GM18858 (cell line): ENCODE results near the gene KPNA4.

Experiments
- ATAC-seq: cut with Tn5 transposase; IDR thresholded peaks from one replicate; pipeline ENCODE4 v1.9.1; 2021; ENCODE audit not compliant: unreplicated experiment

KPNA4 gene

DNA sequence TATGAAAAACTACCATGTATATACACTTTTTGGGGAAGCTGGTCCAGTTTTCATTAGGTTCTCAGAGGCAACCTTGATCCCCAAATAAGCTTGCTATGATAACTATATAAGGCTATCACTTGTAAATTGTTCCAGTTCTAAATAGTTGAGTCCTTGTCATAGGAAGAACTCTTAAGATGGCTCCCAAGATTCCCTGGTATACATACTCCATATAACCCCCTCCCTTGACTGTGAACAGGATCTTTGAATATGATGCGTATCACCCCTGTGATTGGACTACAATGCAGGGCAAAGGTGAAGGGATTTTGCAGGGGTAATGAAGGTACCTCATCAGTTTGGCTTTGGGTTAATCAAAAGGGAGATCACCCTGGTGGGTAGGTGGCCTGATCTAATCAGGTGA lies 67.2 kb downstream of the KPNA4 start:
- ATAC-seq, result no peak

DNA sequence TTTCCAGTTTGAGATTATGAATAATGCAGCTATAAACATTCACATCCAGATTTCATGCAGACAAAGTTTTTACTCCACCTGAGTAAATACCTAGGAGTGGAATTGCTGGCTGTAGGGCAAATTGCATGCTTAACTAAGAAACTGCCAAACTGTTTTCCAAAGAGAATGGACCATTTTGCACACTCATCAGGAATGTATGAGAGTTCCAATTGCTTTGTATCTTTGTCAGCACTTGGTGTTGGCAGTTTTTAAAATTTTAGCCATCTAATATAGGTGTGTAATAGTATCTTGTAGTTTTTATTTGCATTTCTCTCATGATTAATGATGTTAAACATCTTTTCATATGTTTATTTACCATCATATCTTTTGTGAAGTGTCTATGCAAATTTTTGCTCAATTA lies 75.2 kb downstream of the KPNA4 start:
- ATAC-seq, result no peak

DNA sequence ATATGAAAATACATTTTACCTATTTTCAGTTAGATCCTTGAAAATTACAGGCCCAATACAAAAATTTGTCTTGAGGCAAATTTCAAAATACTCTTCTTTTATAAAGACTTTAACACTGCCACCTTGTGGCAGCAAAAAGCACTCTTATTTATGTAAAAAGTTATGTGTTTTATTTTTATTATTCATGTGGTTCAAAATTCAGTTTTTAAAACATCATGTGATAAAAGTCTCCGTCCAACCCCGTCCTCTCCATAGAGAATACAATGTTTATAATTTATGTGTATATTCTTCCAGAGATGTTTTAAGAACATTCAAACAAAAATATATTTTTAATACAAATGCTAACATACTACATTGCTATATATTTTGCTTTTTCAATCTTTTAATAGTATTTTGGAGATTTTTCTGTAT lies 78.9 kb downstream of the KPNA4 start:
- ATAC-seq, result no peak

DNA sequence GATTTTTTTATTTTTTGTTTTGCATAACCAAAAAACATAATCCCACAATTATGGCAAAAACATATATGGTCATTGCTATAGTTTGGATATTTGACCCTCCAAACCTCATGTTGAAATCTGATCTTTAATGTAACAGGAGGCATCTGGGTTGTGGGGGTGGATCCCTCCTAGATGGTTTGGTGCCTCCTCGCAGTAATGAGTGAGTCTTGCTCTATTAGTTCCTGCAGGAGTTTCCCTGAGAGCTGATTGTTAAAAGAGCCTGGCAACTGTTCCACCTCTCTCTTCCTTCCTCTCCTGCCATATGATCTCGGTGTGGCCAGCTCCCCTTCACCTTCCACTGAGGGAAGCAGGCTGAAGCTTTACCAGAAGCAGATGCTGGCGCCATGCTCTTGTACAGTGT lies 82.6 kb downstream of the KPNA4 start:
- no peak for ATAC-seq

DNA sequence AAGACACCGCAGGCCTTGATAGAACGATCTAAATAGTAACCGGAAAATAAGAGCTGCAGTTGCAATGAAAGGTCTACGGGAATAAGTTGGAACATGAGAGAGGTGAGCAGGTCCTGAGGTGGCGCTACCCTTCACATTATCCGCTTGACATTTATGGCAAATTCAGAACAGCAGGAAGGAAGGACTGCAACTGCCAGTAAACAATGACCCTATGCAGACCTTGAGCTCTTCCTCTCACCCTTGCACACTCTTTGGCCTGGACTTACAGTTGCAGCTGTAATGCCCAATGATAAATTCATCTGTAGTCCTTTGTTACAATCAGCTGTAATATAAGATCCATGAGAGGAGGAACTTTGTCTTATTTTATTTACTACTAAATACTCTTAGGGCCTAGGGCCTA lies 83.5 kb downstream of the KPNA4 start:
- no peak for ATAC-seq

DNA sequence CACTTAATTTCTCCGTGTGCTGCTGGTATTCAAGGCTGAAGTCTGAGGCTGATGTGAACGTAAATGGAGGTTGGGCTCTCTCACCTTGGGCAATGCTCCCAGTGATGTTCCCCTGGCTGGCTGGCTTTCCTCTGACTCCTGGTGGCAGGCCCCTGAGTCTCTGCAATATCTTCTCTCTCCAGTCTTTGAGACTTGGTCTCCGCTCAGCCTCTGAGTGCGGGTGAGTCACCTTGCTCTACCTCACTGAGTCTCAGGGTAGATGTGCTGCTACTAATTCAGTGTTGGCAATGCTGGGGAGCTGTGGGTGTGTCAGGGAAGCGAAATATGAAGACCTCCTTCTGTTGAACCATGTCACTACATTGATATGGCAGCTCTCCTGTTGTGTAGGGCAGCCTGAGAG lies 84.4 kb downstream of the KPNA4 start:
- ATAC-seq, result no peak

DNA sequence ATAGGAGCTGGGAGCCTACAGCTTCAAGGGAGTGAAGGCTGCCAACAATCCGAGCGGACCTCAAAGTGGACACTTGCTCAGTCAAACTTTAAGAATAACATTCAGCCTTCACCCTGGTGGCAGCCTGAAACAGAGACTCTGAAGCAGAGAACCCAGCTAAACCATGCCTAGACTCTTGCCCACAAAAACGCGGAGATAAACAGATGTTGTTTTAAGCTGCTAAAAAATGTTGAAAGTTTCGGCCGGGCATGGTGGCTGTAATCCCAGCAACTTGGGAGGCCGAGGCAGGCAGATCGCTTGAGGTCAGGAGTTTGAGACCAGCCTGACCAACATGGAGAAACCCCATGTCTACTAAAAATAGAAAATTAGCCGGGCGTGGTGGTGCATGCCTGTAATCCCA lies 86.0 kb downstream of the KPNA4 start:
- no peak for ATAC-seq

DNA sequence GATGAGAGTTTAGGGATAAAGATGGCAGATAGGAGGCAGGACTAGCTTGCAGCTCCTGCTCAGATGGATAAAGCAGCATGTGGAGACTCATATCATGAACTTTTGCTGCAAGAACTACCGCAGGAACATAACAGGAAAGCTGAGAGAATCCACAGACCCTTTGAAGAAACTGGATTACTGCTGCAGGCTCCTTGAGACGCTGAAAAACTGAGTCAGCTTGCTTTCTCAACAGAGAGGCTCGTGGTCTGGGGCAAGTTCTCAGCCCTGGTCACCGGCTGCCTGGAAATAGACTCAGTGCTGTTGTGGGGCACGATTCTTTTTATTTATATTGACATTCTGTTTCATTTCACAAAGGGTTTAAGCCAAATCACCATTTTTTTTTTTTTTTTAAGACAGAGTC lies 87.0 kb downstream of the KPNA4 start:
- ATAC-seq, result no peak

DNA sequence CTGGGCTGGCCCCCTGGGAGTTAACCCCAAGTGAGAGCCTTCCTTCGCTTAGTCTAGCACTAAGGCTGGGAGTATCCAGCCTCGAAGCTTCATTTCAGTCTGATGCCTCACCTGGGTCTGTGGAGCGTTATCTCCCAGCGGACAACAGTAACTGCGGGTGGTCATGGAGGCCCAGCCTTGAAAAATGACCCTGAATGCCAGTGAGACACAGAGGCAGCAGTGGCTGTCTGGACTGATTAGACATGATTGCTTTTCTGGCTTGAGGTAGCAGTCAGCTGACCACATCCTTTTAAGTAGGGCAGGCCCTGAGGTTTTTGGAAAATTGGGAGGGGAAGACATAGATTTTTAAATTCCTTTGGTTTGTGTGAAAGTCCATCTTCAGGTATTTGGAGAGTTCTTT lies 87.6 kb downstream of the KPNA4 start:
- ATAC-seq, result no peak

DNA sequence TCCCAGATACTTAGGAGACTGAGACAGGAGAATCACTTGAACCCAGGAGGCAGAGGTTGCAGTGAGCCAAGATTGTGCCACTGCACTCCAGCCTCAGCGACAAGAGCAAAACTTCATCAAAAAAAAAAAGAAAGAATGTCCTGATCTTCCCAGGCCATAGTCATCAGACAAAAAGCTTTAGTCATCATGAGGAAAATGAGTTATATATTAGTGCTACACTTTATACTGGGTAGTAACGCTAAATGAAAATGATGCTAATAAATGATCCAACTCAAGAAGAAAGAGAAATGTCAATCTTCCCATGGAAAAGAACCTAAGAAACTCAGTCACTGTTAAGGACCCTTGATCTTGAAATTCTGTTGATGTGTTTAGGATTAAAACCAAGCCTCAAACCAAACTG lies 89.5 kb downstream of the KPNA4 start:
- ATAC-seq, result no peak

DNA sequence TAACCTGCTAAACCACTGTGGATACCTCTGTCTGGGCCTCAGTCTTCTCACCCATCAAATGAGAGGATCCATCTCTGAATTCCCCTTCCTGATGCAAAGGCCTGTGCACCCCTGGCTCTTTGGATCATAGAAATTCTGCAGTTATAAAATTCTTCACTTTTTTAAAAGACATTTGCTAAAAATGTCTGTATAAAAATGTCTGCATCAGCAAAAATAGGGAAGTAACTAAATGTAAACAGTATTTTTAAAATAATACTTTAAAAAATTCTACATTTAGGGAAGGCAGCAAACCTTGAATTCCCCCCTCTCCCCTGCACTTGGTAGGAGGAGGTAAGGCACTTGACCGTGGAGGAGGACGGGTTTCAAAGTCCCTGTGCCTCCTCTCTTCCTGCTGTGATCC lies 90.2 kb downstream of the KPNA4 start:
- no peak for ATAC-seq

DNA sequence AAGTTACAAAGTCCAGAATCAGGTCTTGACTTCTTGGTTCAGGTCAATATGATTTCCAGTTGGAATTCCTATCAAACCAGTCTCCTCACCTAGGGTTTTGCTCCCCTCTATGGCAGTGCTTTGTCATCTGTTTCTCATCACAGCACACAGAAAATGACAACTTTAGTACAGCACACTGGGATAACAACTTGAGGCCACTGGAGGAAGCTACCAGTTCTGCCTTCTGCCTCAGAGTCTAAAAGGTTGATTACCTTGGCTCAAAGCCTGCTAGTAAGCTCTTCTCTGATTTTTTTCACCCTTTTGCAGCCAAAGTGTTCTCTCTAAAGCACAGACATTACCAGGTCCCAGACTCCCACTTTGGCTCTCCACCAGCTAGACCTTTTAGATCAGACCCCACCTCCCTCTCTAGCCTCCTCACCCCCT lies 90.9 kb downstream of the KPNA4 start:
- no peak for ATAC-seq

DNA sequence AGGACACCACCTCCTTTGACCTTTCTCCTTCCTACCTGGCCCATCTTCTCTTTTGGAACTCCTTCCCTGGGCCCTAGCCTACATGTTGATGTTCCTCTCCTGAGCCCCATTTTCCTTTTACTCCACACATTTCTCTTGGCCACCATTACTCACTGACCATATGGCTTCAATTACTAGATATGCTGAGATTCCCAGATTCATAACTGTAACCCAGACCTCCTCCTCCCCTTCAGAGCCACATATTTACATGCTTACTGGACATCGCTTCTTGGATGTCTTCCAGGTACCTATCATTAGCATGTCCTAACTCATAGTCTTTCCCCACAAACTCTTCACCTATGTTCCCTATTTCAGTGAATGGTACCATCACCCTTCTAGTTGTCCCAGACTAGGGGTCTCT lies 91.4 kb downstream of the KPNA4 start:
- ATAC-seq, result no peak

DNA sequence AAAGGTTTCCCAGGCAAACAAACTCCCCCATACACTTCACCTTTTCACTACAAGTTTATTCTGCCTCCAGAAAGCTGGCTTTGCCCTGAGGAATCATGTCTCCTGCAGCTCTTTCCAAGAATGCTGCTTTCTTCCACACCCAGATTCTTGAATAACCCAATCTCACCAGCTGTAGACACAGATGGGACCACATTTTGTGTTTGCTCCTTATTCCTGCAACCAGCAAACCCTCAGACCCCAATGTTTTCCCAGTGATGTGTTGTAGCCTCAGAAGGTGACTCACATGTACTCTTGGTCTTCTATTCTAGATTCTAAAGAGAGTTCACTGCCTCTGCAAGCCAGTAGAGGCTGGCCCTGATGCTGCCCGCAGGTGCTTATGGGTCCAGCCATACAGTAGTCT lies 92.2 kb downstream of the KPNA4 start:
- no peak for ATAC-seq

DNA sequence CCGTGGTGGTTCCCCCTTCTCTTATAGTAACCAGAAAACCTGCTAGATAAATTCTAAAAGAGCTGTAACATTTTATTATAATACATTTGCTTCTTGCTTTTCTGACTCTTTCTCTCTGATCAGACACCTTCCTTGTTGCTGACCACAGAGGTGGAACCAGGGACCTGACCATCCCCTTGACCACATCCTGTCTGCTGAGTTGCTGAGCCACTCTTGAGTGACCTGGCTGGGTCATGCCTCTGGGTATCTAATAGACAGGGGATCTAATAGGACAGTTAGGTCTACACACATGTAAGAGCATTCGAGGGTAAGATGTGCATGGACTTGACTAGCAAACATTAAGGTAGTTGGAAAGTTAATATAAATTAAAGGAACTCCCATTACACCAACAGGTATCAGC lies 93.0 kb downstream of the KPNA4 start:
- ATAC-seq, result peak; percentile 65

DNA sequence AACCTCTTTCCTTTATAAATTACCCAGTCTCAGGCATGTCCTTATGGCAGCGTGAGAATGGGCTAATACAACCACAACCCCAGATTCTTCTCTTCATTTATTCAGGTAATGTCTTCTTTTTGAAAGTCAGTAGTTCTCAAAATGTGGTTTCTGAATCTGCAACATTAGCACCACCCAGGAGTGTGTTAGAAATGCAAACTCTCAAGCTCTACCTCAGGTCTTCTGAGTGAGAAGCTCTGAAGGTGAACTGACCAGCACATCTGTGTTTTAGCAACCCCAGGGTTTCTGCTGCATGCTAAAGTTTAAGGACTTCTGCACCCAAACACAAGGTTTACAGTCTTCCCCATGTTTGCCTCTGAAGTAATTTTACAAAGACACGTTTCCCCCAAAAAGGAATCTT lies 93.5 kb downstream of the KPNA4 start:
- ATAC-seq, result no peak

DNA sequence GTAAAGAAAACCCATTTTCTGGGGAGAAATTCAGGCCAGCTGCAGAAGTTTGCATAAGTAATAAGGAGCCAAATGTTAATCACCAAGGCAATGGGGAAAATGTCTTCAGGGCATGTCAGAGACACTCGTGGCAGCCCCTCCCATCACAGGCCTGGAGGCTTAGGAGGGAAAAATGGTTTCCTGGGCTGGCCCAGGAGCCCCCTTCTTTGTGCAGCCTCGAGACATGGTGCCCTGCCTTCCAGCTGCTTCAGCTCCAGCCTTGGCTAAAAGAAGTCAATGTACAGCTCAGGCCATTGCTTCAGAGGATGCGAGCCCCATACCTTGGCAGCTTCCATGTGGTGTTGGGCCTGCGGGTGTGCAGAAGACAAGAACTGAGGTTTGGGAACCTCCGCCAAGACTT lies 95.2 kb downstream of the KPNA4 start:
- no peak for ATAC-seq

DNA sequence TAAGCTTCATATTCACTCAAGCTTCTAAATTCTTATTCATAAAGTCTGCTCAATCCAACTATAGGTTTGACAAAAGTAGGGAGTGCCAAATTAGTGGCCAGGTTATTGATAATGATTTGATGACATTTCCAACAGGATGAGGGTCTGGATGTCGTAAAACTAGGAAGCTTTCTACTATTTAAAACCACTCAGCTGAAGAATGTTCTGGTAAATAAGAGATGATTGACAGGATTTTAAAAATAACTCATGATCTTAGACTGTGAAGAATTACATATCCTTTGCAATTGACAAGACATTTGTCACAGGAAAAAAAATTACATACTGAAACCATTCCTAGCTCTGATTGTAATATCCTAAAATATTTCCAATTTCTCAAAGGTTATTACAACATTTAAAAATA lies 100.4 kb downstream of the KPNA4 start:
- ATAC-seq, result no peak

DNA sequence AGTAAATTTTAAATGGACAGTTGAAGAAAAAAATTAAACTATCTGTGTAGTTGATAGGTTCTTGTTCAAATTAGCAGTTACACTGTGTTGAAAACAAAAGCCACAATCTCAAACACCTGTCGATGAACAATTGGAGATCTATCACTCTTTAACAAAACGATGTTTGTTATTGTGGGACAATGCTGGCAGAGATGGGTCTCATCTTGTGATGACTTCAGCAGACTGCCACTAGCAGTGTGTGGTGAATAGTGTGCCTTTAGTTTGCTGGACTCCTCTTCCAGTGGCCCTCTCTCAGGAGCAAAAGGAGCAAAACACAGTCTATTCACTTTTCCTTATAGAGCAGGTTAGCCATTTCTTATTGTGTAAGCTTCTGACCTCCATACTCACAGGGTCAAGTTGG lies 101.0 kb downstream of the KPNA4 start:
- ATAC-seq, result no peak

DNA sequence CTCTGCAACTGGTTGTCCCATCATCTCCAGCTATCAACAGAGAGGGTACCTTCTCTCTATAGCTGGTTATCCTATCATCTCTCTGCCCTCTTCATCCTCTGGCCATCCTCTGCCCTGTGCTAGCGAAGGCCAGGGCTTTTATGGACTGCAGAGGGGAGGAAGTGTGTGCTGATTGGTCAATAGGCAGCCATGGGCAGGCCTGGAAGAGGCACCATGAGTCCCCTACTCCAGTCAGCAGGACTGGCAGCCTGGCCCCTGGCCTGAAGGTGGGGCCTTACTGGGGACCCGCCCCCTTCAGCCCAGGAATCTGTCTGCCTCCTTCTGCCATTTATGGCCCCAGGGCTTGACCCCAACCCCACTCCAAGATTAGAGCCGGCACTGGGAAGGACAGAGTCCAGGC lies 105.3 kb downstream of the KPNA4 start:
- no peak for ATAC-seq

DNA sequence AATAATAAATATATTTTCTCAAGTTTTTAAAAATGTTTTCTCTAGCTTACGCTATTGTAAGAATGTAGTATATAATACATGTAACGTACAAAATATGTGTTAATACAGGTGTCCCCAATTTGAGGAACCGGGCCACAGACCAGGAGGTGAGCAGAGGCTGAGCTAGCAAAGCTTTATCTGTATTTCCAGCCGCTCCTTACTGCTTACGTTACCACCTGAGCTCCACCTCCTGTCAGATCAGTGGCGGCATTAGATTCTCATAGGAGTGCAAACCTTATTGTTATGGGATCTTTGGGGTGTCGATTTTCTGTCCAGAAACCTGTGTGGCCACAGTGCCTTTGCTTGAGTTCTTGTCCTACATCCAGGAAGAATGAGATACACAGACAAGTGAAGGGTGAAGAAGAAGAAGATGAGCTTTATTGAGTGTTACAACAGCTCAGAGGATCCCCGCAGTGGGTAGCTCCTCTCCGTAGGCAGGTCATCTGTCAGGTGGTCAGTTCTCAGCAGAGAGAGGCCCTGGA lies 105.9 kb downstream of the KPNA4 start:
- no peak for ATAC-seq

DNA sequence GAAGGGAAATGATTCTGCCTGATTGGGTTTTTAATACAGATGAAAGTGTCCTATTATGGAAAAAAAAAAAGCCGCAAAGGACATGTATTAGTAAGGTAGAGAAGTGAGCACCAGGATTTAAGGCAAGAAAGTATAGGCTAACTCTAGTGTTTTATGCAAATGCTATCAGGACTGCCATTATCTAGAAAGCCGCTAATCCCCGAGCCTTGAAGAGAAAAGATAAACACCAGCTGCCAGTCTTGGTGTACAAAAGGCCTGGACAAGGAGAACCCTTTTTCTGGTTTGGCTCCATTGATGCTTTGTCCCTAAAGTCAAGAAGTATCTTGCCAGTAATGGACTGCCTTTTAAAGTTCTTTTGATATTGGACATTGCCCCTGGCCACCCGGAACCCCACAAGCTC lies 107.2 kb downstream of the KPNA4 start:
- no peak for ATAC-seq

DNA sequence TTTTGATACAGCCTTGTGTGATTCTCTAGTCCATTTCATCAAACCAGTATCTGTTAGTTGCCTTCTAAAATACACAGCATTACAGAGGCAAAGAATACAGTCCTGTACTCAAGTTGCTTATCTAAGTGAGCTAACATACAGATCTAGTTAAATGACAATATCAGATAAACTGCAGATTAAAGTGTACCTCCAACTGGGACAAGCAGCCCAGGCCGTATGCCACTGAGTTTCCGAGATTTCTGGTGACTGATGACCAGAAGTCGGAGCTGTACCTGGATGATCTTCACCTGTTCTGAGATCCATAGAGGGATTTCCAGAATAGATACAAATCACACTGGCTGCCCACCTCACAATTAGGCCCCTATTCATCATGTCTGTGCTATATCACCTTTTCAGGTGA lies 109.5 kb downstream of the KPNA4 start:
- no peak for ATAC-seq

DNA sequence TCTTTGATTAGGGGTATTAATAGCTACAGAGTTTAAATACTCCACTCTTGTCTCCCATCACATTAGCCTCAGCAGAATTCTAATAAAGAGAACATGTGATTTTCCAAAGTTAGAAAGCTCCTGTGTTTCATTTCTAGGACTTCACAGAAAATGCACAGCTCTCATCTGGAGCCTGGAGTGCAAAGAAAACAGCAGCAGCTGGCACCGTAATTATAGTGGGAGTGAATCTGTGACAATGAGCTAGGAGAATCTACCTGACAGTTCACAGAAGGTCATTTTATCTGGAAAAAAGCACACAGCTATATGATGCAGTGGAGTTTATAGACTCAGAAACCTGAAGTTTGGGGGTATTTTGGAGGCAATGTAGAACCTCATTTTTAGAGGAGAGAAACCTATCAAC lies 110.4 kb downstream of the KPNA4 start:
- ATAC-seq, result no peak
